Stimulated activated naive CD8-positive, alpha-beta T cell treated with anti-CD3 and anti-CD28 coated beads, Interleukin-15, Interleukin-2, amounts not matched to agents 100 ng/mL and 50 ng/mL, for 24 hours (primary cell): ENCODE data around the gene TMEM178B.

Source experiments
- H3K27ac Mint-ChIP-seq: one replicate; pipeline ENCODE4 v1.8.0; 2021; ENCODE audit warnings: mild to moderate bottlenecking, mixed read lengths
- H3K27me3 Mint-ChIP-seq: one replicate; pipeline ENCODE4 v1.8.0; 2021; ENCODE audit warnings: mixed read lengths
- H3K36me3 Mint-ChIP-seq: one replicate; pipeline ENCODE4 v1.8.0; 2021; ENCODE audit warnings: low read depth, mixed read lengths
- H3K4me1 Mint-ChIP-seq: one replicate; pipeline ENCODE4 v1.8.0; 2021; ENCODE audit warnings: low read depth, mixed read lengths
- H3K4me3 Mint-ChIP-seq: one replicate; pipeline ENCODE4 v1.8.0; 2021; ENCODE audit warnings: mild to moderate bottlenecking, mixed read lengths
- H3K9me3 Mint-ChIP-seq: one replicate; pipeline ENCODE4 v1.8.0; 2021; ENCODE audit warnings: mixed read lengths

The TMEM178B gene

DNA sequence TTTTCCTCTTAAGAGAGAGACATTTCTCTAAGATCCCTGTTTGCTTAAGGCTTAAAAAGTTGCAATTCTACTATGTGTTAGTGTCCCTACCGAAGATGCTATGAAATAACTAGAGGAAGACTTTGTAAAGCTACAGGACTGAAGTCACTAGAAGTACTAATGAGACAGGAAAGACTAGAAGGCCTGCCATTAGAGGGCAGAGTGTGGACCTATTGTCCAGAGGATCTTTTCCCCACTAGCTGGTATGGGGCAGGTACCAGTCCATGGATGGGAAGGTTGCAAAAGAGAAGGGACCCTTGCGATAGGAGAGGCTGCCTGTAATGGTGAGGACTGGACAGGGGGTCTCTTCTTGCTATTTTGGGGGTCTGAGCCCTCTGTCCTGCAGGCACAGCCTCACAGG is 178.1 kb downstream of the TMEM178B start:
- Mint-ChIP-seq H3K36me3 (no peaks in the 10 kb centered on the region), H3K9me3 (peaks cover 7% of the 10 kb centered on the region), H3K4me1 (no peaks in the 10 kb centered on the region), H3K4me3 (no peak overlapping the region), H3K27ac (no peak overlapping the region), H3K27me3 (no peaks in the 10 kb centered on the region)

DNA sequence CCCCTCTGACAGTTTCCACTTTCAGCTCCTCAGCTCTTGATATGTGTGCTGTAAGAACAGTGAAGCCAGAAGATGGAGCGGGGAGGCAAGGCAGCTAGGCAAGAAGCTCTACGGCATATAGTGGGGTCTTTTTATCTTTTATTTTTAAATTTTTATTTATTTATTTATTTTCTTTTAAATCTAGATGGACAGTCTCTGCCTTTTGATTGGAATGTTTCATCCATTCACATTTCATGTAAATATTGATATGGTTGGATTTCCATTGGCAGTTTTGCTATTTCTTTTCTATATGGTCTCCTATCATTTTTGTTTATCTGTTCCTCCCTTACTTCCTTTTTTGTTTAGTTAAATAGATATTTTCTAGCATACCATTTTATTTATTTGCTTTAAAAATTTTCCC is 183.7 kb downstream of the TMEM178B start:
- H3K4me3 Mint-ChIP-seq, result no peak overlapping the region
- H3K4me1 Mint-ChIP-seq, result no peaks in the 10 kb centered on the region
- no peaks in the 10 kb centered on the region for H3K27me3 Mint-ChIP-seq
- H3K9me3 Mint-ChIP-seq, result peaks cover 25% of the 10 kb centered on the region
- no peak overlapping the region for H3K27ac Mint-ChIP-seq
- no peaks in the 10 kb centered on the region for H3K36me3 Mint-ChIP-seq

DNA sequence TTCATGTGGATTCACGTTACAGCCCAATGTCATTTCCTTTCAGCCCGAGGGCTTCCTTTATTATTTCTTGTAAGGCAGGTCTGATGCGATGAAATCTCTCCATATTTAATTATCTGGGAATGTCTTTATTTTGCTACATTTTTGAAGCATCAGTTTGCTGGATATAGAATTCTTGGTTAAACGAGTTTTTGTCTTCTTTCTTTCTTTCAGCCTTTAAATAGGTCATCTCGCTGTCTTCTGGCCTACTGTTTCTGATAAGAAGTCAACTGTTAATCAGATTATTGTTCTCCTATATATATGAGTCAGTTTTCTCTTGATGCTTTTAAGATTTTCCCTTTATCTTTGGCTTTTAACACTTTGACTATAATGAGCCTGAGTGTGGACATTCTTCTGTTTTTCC is 184.7 kb downstream of the TMEM178B start:
- Mint-ChIP-seq H3K4me3 (no peak overlapping the region), H3K27ac (no peak overlapping the region), H3K4me1 (peaks cover 5% of the 10 kb centered on the region), H3K36me3 (no peaks in the 10 kb centered on the region), H3K27me3 (peaks cover 6% of the 10 kb centered on the region), H3K9me3 (peaks cover 25% of the 10 kb centered on the region)

DNA sequence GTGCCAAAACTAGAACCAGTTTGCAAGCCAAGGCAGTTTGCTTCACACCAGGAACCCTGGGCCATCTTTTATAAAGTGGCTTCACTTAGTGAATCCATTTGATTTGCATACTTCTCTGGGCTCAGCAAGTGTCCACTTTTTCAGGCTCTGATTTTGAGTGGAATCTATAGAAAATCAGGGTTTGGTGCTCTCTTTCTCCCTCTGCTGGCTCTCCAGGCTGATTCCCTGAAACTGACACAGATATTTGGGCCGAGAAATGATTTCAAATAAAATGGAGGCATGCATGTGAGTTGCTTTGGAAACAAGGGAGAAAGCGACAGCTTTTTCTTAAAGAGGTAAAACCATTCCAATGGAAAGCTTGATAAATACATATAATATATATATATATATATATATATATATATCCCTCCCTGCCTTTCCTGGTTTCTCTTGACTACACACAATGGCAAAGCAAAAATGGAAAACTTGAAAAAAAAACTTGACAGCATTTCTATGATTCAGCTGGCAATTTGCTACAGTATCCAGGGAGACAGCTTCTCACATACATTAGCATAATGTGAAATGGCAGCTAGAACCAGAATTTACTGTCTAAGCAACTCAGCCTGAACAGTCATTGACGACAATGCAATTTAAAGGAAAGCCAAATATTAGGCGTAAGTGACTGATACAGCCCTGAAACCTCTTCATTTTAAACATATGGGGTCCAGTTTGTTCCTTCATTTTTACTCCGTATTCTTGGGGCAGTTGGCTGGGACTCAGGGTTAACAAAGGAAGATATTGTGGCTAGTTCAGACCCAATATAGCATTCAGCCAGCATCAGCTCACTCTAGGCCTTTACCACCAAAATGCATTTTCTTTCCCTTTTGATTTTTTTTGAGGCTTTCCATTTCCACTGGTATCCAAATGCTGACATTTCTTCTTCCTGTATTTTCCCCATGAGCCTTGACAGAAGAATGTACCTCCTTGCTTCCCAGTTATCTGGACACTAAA is 188.5 kb downstream of the TMEM178B start:
- Mint-ChIP-seq H3K4me1 (peaks cover 6% of the 10 kb centered on the region), H3K27me3 (peaks cover 12% of the 10 kb centered on the region), H3K4me3 (no peak overlapping the region), H3K27ac (no peak overlapping the region), H3K36me3 (no peaks in the 10 kb centered on the region), H3K9me3 (peaks cover 18% of the 10 kb centered on the region)

DNA sequence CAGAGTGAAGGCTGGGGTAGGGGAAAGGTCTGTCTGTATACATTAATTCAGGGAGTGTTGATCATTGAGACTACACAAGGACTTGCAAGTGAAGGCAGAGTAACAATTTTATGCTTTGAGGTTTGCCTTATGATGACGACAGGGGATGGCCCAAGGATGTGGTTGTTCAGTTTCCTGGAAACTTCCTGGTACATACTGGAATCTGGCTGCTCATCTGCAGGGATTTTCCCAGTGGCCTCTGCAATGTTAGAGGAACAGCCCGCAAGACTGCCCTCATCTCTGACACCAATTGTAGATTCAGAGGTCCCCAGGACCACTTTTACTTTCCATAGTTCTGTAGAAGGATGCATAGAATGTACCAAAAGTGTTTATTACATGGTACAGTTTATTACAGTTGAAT is 189.6 kb downstream of the TMEM178B start:
- peaks cover 6% of the 10 kb centered on the region for H3K4me1 Mint-ChIP-seq
- H3K4me3 Mint-ChIP-seq, result no peak overlapping the region
- no peak overlapping the region for H3K27ac Mint-ChIP-seq
- H3K9me3 Mint-ChIP-seq, result peaks cover 13% of the 10 kb centered on the region
- H3K36me3 Mint-ChIP-seq, result no peaks in the 10 kb centered on the region
- peaks cover 12% of the 10 kb centered on the region for H3K27me3 Mint-ChIP-seq

DNA sequence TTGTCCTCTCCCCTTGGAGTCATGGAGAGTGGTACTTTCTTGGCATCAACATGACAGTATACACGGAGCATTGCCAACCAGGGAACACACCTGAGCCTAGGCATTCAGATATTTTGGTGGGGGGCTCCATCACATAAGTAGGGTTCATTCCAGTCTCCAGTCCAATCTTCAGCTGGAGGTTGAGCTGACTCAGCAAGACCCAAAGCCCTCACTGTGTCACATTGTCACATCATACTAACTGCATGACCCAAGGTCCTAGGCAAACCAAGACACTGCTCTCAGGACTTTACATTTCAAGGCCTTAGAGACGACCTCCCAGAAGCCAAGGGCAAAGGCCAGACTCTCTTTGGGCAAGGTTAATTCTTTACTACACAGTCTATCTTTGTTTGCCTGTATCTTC is 190.1 kb downstream of the TMEM178B start:
- peaks cover 12% of the 10 kb centered on the region for H3K27me3 Mint-ChIP-seq
- peaks cover 6% of the 10 kb centered on the region for H3K4me1 Mint-ChIP-seq
- no peak overlapping the region for H3K4me3 Mint-ChIP-seq
- H3K36me3 Mint-ChIP-seq, result no peaks in the 10 kb centered on the region
- H3K27ac Mint-ChIP-seq, result no peak overlapping the region
- peaks cover 8% of the 10 kb centered on the region for H3K9me3 Mint-ChIP-seq

DNA sequence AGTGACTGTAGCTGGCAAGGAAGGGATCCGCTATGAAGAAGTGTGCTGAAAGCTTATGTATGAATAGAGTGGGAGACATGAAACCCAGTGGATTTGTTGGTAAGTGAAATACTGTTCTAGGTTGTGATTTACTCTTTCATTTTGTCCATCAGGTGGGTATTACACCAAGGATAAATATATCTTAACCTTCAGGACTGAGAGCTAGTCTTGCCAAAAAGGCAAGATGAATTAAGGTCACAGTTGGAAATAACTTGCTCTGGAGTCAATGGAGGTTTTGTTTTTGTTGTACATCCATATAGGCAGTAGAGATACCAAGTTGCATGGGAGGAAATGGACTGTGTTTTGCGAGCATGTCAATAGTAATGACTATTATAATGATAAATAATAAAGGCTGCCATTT is 190.6 kb downstream of the TMEM178B start:
- H3K9me3 Mint-ChIP-seq, result peaks cover 7% of the 10 kb centered on the region
- H3K4me3 Mint-ChIP-seq, result no peak overlapping the region
- peaks cover 12% of the 10 kb centered on the region for H3K27me3 Mint-ChIP-seq
- H3K27ac Mint-ChIP-seq, result no peak overlapping the region
- H3K36me3 Mint-ChIP-seq, result no peaks in the 10 kb centered on the region
- peaks cover 6% of the 10 kb centered on the region for H3K4me1 Mint-ChIP-seq

DNA sequence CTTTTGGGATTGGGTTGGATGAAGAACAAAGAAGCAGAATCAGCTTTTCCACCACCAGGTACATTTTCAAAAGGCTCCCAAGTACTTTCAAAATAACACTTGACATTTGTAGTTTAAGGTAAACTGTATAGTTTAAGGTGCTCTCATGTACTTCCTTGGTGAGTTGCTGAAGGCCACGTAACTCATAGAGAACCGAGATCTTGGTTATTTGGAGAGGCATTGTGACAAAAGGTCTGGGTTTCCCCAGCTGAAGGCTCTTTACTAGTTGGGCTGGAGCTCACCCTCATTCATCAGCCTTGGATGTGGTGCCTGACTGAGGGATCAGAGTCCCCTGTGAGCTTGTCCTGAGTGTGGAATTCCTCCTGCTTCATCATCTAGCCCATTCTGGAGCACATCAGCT is 191.8 kb downstream of the TMEM178B start:
- H3K9me3 Mint-ChIP-seq, result no peaks in the 10 kb centered on the region

DNA sequence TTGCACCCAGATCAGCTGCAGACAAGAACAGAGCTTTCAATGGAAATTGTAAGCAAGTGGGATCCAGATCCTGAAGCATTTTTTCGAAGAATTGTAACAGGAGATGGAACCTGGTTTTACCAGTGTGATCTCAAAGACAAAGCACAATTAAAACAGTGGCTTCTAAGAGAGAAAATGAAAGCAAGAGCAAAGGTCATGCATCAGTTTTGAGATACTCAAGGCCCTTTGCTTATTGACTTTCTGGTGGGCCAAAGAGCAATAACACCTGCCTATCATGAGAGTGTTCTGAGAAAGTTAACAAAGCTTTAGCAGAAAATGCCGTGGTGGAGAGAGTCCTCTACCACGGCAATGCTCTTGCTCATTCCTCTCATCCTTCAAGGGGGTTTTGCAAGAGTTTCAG is 194.8 kb downstream of the TMEM178B start:
- Mint-ChIP-seq H3K27me3 (peaks cover 7% of the 10 kb centered on the region), H3K27ac (no peak overlapping the region), H3K4me3 (no peak overlapping the region), H3K4me1 (peaks cover under 1% of the 10 kb centered on the region), H3K9me3 (no peaks in the 10 kb centered on the region), H3K36me3 (no peaks in the 10 kb centered on the region)

More for the DNA sequence above, 191.8 kb downstream of the TMEM178B start:
- no peak overlapping the region for H3K27ac Mint-ChIP-seq
- H3K4me1 Mint-ChIP-seq, result peaks cover 6% of the 10 kb centered on the region
- H3K36me3 Mint-ChIP-seq, result no peaks in the 10 kb centered on the region
- H3K4me3 Mint-ChIP-seq, result no peak overlapping the region
- peaks cover 12% of the 10 kb centered on the region for H3K27me3 Mint-ChIP-seq

DNA sequence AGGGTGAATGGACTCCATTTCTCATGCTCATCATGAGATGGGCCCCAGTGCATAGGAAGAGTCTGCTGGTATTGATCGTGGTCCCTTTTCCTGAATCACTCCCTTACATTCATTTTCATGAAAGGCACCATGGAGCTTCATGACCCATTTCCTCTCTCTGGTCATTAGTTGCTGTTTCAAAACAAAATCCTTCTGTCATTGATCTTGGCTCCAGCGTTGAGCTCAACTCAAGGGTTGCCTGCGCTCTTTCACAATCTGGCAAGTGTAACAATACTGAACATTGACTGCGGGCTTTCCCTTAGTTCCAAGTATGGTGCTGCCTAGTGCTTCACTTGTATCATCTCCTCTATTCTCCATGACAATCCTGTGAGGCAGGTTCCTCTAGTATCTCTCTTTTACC is 197.6 kb downstream of the TMEM178B start:
- no peaks in the 10 kb centered on the region for H3K9me3 Mint-ChIP-seq
- peaks cover 2% of the 10 kb centered on the region for H3K27me3 Mint-ChIP-seq
- no peak overlapping the region for H3K4me3 Mint-ChIP-seq
- H3K36me3 Mint-ChIP-seq, result no peaks in the 10 kb centered on the region
- H3K27ac Mint-ChIP-seq, result no peak overlapping the region
- H3K4me1 Mint-ChIP-seq, result no peaks in the 10 kb centered on the region

DNA sequence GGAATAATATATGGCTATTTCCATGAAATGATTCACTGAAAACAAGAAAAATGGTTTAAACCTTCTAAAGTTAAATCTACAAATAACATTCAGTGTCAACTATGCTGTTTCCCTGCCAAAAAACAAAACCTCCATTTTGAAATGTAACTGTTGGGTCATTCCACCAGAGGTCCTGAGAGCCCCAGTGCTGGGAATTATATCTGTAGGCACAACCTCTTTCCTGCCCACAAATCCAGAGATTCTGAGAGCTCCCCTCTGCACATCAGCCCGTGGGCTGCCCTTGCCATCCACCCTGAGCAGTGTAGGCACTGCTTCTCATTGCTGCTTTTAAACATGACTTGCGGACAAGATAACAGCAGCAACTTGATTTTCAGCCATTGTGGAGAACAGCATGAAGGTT is 198.6 kb downstream of the TMEM178B start:
- Mint-ChIP-seq H3K9me3 (no peaks in the 10 kb centered on the region), H3K36me3 (no peaks in the 10 kb centered on the region), H3K4me3 (no peak overlapping the region), H3K4me1 (no peaks in the 10 kb centered on the region), H3K27ac (no peak overlapping the region), H3K27me3 (no peaks in the 10 kb centered on the region)

DNA sequence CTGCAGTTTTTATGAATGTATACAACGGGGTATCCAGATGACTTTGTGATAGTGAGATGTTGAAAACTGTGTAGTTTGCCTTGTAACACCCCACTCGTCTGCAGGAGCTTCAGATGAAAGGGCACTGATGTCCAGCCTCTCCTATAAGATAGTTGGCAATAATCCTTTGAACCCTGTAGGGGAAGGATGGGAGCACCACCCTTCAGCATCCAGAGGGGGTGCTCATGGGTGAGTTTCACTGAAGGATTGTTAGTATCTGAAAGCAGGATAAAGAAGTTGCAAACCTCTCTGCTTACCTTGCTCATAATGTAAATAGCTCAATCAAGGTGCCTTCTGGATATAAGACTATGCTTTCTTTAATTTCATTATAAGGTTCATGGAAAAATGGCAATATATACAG is 201.5 kb downstream of the TMEM178B start:
- Mint-ChIP-seq H3K27me3 (no peaks in the 10 kb centered on the region), H3K4me3 (no peak overlapping the region)

DNA sequence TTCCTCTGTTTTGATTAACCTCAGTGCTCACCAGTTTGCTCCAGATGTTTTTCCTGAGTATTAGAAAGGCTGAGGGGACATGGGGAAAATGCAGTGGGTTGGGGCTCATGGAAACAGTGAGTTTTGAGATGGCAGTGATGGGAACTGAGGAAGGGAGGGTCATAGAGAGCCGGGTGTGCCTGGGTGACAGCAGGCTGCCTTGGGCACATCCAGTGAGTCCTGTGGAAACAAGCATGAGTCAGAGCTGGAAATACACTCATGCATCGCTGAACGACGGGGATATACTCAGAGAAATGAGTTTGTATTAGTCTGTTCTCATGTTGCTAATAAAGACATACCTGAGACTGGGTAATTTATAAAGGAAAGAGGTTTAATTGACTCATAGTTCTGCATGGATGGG is 202.2 kb downstream of the TMEM178B start:
- H3K27ac Mint-ChIP-seq, result no peak overlapping the region
- H3K36me3 Mint-ChIP-seq, result no peaks in the 10 kb centered on the region
- no peaks in the 10 kb centered on the region for H3K4me1 Mint-ChIP-seq
- H3K4me3 Mint-ChIP-seq, result no peak overlapping the region
- no peaks in the 10 kb centered on the region for H3K27me3 Mint-ChIP-seq
- no peaks in the 10 kb centered on the region for H3K9me3 Mint-ChIP-seq

More for the DNA sequence above, 201.5 kb downstream of the TMEM178B start:
- H3K27ac Mint-ChIP-seq, result no peak overlapping the region
- no peaks in the 10 kb centered on the region for H3K36me3 Mint-ChIP-seq
- H3K9me3 Mint-ChIP-seq, result no peaks in the 10 kb centered on the region
- H3K4me1 Mint-ChIP-seq, result no peaks in the 10 kb centered on the region

DNA sequence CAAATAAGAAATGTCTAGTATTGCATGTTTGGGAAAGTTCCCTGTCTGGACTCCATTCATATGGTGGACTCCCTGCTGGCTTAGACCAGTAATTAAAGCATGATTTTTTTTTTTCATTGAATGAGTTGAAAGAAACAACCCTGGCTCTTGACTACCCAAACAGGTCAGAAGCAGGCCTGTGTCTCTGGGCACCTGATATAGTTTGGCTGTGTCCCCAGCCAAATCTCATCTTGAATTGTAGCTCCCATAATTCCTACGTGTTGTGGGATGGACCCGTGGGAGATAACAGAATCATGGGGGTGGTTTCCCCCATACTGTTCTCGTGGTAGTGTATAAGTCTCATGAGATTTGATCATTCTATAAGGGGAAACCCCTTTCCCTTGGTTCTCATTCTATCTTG is 206.2 kb downstream of the TMEM178B start:
- H3K9me3 Mint-ChIP-seq, result no peaks in the 10 kb centered on the region
- peaks cover 4% of the 10 kb centered on the region for H3K27me3 Mint-ChIP-seq
- peaks cover 3% of the 10 kb centered on the region for H3K4me1 Mint-ChIP-seq
- no peak overlapping the region for H3K4me3 Mint-ChIP-seq
- H3K27ac Mint-ChIP-seq, result no peak overlapping the region
- no peaks in the 10 kb centered on the region for H3K36me3 Mint-ChIP-seq

DNA sequence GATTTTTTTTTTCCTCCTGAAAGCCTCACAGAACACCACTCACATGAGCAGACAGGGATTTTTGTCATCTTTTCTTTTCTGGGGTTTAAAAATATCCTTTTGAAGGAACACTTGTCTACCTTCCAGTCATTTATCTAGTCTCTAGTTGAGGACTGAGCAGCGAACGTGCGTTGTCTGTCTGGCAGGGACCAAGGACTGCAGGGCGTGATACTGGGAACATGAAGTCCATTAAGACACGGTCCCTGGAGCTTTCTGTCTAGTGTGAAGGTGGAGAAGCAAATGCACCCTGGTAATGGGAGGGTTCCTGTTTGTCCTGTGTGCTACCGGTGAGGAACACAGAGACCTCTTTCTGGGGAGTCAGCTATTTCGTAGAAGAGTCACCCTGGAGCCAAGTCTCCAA is 207.4 kb downstream of the TMEM178B start:
- H3K27me3 Mint-ChIP-seq, result peaks cover 4% of the 10 kb centered on the region
- H3K27ac Mint-ChIP-seq, result no peak overlapping the region
- no peaks in the 10 kb centered on the region for H3K36me3 Mint-ChIP-seq
- no peaks in the 10 kb centered on the region for H3K9me3 Mint-ChIP-seq
- H3K4me1 Mint-ChIP-seq, result peaks cover 3% of the 10 kb centered on the region
- no peak overlapping the region for H3K4me3 Mint-ChIP-seq

DNA sequence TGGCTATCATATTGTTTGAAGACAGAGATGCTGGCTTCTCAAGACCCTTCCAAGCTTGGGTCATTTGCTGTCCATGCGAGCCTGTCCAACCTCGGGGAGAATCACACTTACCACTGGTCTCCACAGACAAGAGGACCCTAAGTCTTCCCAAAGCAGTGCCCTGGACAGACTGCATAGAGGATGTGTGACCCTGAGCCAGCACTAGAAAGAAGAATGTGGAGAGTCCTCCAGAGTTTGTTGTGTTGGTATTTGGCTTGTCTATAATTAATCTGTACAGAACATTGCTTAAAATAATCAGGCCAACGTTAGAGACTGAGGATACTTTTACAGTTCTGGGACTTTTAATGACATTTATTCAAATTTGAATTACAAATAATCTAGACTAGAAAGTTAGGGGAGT is 212.7 kb downstream of the TMEM178B start:
- Mint-ChIP-seq H3K27ac (no peak overlapping the region), H3K27me3 (peaks cover 14% of the 10 kb centered on the region), H3K9me3 (no peaks in the 10 kb centered on the region), H3K4me1 (peaks cover 3% of the 10 kb centered on the region), H3K36me3 (no peaks in the 10 kb centered on the region), H3K4me3 (no peak overlapping the region)
